ENCODE measurements around the gene TBKBP1.

TBKBP1 gene

GRCh38 chr17:47698749-47699535, 5.0 kb downstream of the TBKBP1 start:
- DNase-seq: peak; percentile 35 to 66

GRCh38 chr17:47699536-47699840, 5.5 kb downstream of the TBKBP1 start:
- no peak for DNase-seq

- DNase-seq: no peak
Observed at GRCh38 chr17:47700471-47701449, 6.8 kb downstream of the TBKBP1 start.

GRCh38 chr17:47701608-47702007, 7.6 kb downstream of the TBKBP1 start:
- DNase-seq: no peak

- DNase-seq: no peak
Observed at GRCh38 chr17:47702391-47702995, 8.5 kb downstream of the TBKBP1 start.

GRCh38 chr17:47703191-47703591, 9.2 kb downstream of the TBKBP1 start:
- DNase-seq: no peak

- DNase-seq: no peak
Observed at GRCh38 chr17:47703671-47704070, 9.7 kb downstream of the TBKBP1 start.

GRCh38 chr17:47704116-47704515, 10.2 kb downstream of the TBKBP1 start:
- no peak for DNase-seq

GRCh38 chr17:47704736-47705135, 10.8 kb downstream of the TBKBP1 start:
- DNase-seq: no peak

GRCh38 chr17:47705536-47706530, 11.9 kb downstream of the TBKBP1 start:
- no peak for DNase-seq

- peak; percentile 22 to 41 for DNase-seq
Observed at GRCh38 chr17:47707056-47707804, 13.3 kb downstream of the TBKBP1 start.

- DNase-seq: no peak
Observed at GRCh38 chr17:47707884-47708283, 13.9 kb downstream of the TBKBP1 start.

- DNase-seq: no peak
Observed at GRCh38 chr17:47708312-47708863, 14.4 kb downstream of the TBKBP1 start.

- DNase-seq: no peak
Observed at GRCh38 chr17:47708864-47709541, 15.0 kb downstream of the TBKBP1 start.

- DNase-seq: no peak
Observed at GRCh38 chr17:47709594-47709993, 15.6 kb downstream of the TBKBP1 start.

- DNase-seq: no peak
Observed at GRCh38 chr17:47711366-47712099, 17.6 kb downstream of the TBKBP1 start.

- DNase-seq: no peak
Observed at GRCh38 chr17:47712330-47713023, 18.5 kb downstream of the TBKBP1 start.

GRCh38 chr17:47713980-47714700, 20.2 kb downstream of the TBKBP1 start:
- no peak for DNase-seq

Data from hippocampal formation (tissue), 2 donors.